Measurements from ENCODE around the gene CLIP1.

- TF ChIP-seq ZNF274 (IDR thresholded peaks at IDR 0.05; ENCODE audit: low read depth, low read length) (no peak), SUZ12 (IDR thresholded peaks at IDR 0.05; ENCODE audit: extremely low read depth, insufficient read depth, insufficient read length) (no peak)
These were observed 86.2 kb downstream of the CLIP1 start for GRCh38 chr12:122336015-122336946.

Measured in NT2/D1 (cell line).